Measurements from ENCODE around the gene ZNF524. TPM values are rescaled to one million over a fixed set of nuclear protein-coding genes. Genes with fewer than 3 reads are reported as not detected.

Gene ZNF524
- total and polyA plus RNA-seq, 9 of the 15 experiments (the other 6 are each of a cell fraction or from before 2014, with no cell fraction given) = 0.08 to 15.6 (median 2.9) TPM

DNA sequence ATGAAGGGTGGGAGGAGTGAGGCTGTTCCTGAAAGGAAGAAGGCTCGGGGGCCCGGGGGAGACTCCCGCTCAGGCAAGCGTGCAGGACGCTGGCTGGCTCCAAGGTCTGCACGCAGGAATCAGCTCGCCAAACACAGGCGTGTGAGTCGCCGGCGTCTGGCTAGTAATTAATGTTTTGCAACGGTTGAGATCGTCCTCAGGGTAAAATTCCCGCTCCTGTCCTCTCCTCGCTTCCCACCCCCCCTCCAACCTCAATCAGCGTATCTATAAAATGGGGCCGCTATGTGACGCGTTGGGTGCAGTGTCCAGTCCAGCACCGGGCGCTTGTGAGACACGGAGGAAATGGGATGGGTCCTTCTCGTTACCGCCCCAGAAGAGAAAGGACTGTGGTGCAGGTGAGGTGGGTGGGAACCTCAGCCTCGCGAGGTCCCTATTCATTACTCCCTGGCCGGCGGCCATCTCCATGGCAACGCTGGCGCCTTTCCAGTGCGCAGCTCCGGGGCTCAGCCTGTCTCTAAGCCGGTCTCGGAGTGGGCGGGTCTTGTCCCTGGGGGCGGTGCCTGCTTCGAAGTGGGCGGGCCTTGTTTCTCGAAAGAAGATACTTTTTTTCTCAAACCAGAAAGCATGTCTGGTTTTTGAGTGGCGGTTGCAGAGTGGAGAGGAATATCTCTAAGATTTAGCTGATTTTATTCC is 13.0 kb upstream of the ZNF524 start (continued):
- TF ChIP-seq AFF1 (IDR thresholded peaks at IDR 0.05; ENCODE audit: low read depth in 1 of 2, partially characterized antibody in 2 of 2) (no peak), ZNF143 (CRISPR knock-in tag; IDR thresholded peaks at IDR 0.05) (no peak), ARHGAP35 (IDR thresholded peaks at IDR 0.05; ENCODE audit: partially characterized antibody) (no peak), RBM15 (IDR thresholded peaks at IDR 0.05; ENCODE audit: insufficient read depth, low read length) (no peak), DPF2 (IDR thresholded peaks at IDR 0.05) (no peak), ATF1 (CRISPR knock-in tag; IDR thresholded peaks at IDR 0.05) (no peak), ATF1 (tag; IDR thresholded peaks at IDR 0.05) (peak; percentile 56), HDAC2 (IDR thresholded peaks at IDR 0.05) (0 out of 2 replicates have a peak, but pooled peaks have one; percentile 45), NRF1 (conservative IDR thresholded peaks at IDR 0.05 in 1 of 2, IDR thresholded peaks at IDR 0.05 in 1 of 2) (peak; percentile 92 to 93), L3MBTL2 (IDR thresholded peaks at IDR 0.05) (peak; percentile 12; the same call in 1 of the 2 replicates), ZBTB40 (IDR thresholded peaks at IDR 0.05) (no peak), ZBTB40 (CRISPR knock-in tag; IDR thresholded peaks at IDR 0.05) (no peak), JUND (IDR thresholded peaks at IDR 0.05; ENCODE audit: borderline replicate concordance, low read depth, low read length) (peak; percentile 6; the same call in 1 of the 2 replicates), JUND (tag; IDR thresholded peaks at IDR 0.05; ENCODE audit: borderline replicate concordance, low read depth, low read length) (no peak), SREBF1 (IDR thresholded peaks at IDR 0.05; ENCODE audit: borderline replicate concordance, low read depth, low read length) (no peak), ZNF354B (CRISPR knock-in tag; IDR thresholded peaks at IDR 0.05) (no peak)
